Immature natural killer cell (primary cell): Measurements from ENCODE around the gene APMAP. TPM values are rescaled to one million over a fixed set of nuclear protein-coding genes. Genes with fewer than 3 reads are reported as not detected.

Experiments
- DNase-seq, 3 donors: peaks; one replicate each; pipeline ENCODE4 v3.0.0; 2022; ENCODE audit warnings: mixed read lengths in 1 of 3
- H3K27ac Mint-ChIP-seq, 6 donors: one replicate each; pipeline ENCODE4 v1.8.0; 2020; ENCODE audit warnings: mixed read lengths in 6 of 6, mild to moderate bottlenecking in 5 of 6, inconsistent platforms in 4 of 6, moderate library complexity in 3 of 6
- H3K27me3 Mint-ChIP-seq, 3 donors: one replicate each; pipeline ENCODE4 v1.8.0; 2020 to 2021; ENCODE audit warnings: low read depth in 3 of 3, mild to moderate bottlenecking in 3 of 3, mixed read lengths in 3 of 3, moderate library complexity in 3 of 3, inconsistent platforms in 1 of 3
- H3K36me3 Mint-ChIP-seq, 3 donors: one replicate each; pipeline ENCODE4 v1.8.0; 2020; ENCODE audit warnings: mixed read lengths in 3 of 3, inconsistent platforms in 2 of 3, mild to moderate bottlenecking in 2 of 3
- H3K4me1 Mint-ChIP-seq, 2 donors: one replicate each; pipeline ENCODE4 v1.8.0; 2020; ENCODE audit warnings: inconsistent platforms in 2 of 2, mild to moderate bottlenecking in 2 of 2, mixed read lengths in 2 of 2, moderate library complexity in 1 of 2
- H3K4me3 Mint-ChIP-seq, 5 donors: one replicate each; pipeline ENCODE4 v1.8.0; 2020; ENCODE audit warnings: mild to moderate bottlenecking in 5 of 5, mixed read lengths in 5 of 5, inconsistent platforms in 3 of 5, moderate library complexity in 3 of 5
- H3K9me3 Mint-ChIP-seq, 6 donors: one replicate each; pipeline ENCODE4 v1.8.0; 2020; ENCODE audit warnings: mild to moderate bottlenecking in 6 of 6, mixed read lengths in 6 of 6, inconsistent platforms in 4 of 6, moderate library complexity in 3 of 6
- polyA plus RNA-seq, 3 donors: library from polyadenylated mRNA; unstranded; fragments of 300-500 nt; fragmentation: Illumina TruSeq; gene quantifications; one replicate each; pipeline ENCODE4 v1.2.3, GENCODE V29; 2021

The APMAP gene
- polyA plus RNA-seq, result 1,000 to 10,000 TPM in 1 of 3 donors, 100 to 1,000 TPM in 2; 649 to 1,111 (median 667) TPM

GRCh38 chr20:24992487-24993205 lies at the start of gene APMAP:
TSS of gene APMAP (minus strand) at chr20:24992751. CDS start at chr20:24992688, 63 bp downstream.
- Mint-ChIP-seq H3K27me3 (peaks cover 10 to 39% (median 24%) of the 10 kb centered on the region in 3 donors), H3K4me3 (peak within 1 kb of the TSS; percentile 91 to 100 (median 99)), H3K9me3 (no peaks in the 10 kb centered on the region), H3K27ac (peak within 1 kb of the TSS; percentile 95 to 100 (median 98)), H3K4me1 (peaks cover 67 to 72% of the 10 kb centered on the region in 2 donors), H3K36me3 (peaks cover 0 to 12% (median 3%) of the 10 kb centered on the region in 3 donors)
- DNase-seq, result peak; percentile 98 to 99 (median 99)

GRCh38 chr20:25041813-25042530 lies 49.4 kb upstream of the APMAP start:
- Mint-ChIP-seq H3K27me3 (peaks cover 0 to 2% (median 0%) of the 10 kb centered on the region in 3 donors), H3K4me1 (peaks cover 56 to 57% of the 10 kb centered on the region in 2 donors), H3K9me3 (no peaks in the 10 kb centered on the region), H3K4me3 (peak overlapping the region in 4 of 5 donors; percentile 13 to 59 (median 52)), H3K36me3 (no peaks in the 10 kb centered on the region), H3K27ac (peak overlapping the region; percentile 87 to 98 (median 96))
- DNase-seq, result no peak

- DNase-seq, result no peak
- Mint-ChIP-seq H3K27me3 (peaks cover 0 to 2% (median 0%) of the 10 kb centered on the region in 3 donors), H3K4me1 (peaks cover 71 to 72% of the 10 kb centered on the region in 2 donors), H3K4me3 (no peak overlapping the region), H3K27ac (peak overlapping the region in 5 of 6 donors; percentile 46 to 86 (median 74)), H3K9me3 (no peaks in the 10 kb centered on the region), H3K36me3 (no peaks in the 10 kb centered on the region)
Observed at GRCh38 chr20:25040438-25040831, 47.9 kb upstream of the APMAP start.

GRCh38 chr20:25039697-25040437 lies 47.3 kb upstream of the APMAP start:
- Mint-ChIP-seq H3K27ac (peak overlapping the region; percentile 46 to 86 (median 74)), H3K4me3 (no peak overlapping the region), H3K36me3 (no peaks in the 10 kb centered on the region)

GRCh38 chr20:25038591-25039015 lies 46.1 kb upstream of the APMAP start:
- H3K36me3 Mint-ChIP-seq, result no peaks in the 10 kb centered on the region
- peaks cover 0 to 3% (median 0%) of the 10 kb centered on the region in 3 donors for H3K27me3 Mint-ChIP-seq
- H3K9me3 Mint-ChIP-seq, result no peaks in the 10 kb centered on the region
- DNase-seq, result no peak
- peak overlapping the region in 5 of 6 donors; percentile 13 to 90 (median 69) for H3K27ac Mint-ChIP-seq
- H3K4me1 Mint-ChIP-seq, result peaks cover 75 to 79% of the 10 kb centered on the region in 2 donors
- no peak overlapping the region for H3K4me3 Mint-ChIP-seq

More at GRCh38 chr20:25039697-25040437, 47.3 kb upstream of the APMAP start:
- Mint-ChIP-seq H3K9me3 (no peaks in the 10 kb centered on the region), H3K27me3 (peaks cover 0 to 2% (median 0%) of the 10 kb centered on the region in 3 donors), H3K4me1 (peaks cover 73 to 75% of the 10 kb centered on the region in 2 donors)
- DNase-seq, result no peak

GRCh38 chr20:25038103-25038410 lies 45.5 kb upstream of the APMAP start:
- peaks cover 69 to 80% of the 10 kb centered on the region in 2 donors for H3K4me1 Mint-ChIP-seq
- H3K9me3 Mint-ChIP-seq, result no peaks in the 10 kb centered on the region
- peak overlapping the region; percentile 73 to 90 (median 84) for H3K27ac Mint-ChIP-seq
- DNase-seq, result no peak
- H3K36me3 Mint-ChIP-seq, result no peaks in the 10 kb centered on the region
- H3K27me3 Mint-ChIP-seq, result peaks cover 0 to 3% (median 0%) of the 10 kb centered on the region in 3 donors
- peak overlapping the region in 1 of 5 donors; percentile 65 for H3K4me3 Mint-ChIP-seq

GRCh38 chr20:25037288-25038102 lies 44.9 kb upstream of the APMAP start:
- Mint-ChIP-seq H3K27me3 (peaks cover 0 to 2% (median 0%) of the 10 kb centered on the region in 3 donors), H3K36me3 (no peaks in the 10 kb centered on the region), H3K4me1 (peaks cover 64 to 80% of the 10 kb centered on the region in 2 donors), H3K9me3 (no peaks in the 10 kb centered on the region), H3K4me3 (peak overlapping the region in 3 of 5 donors; percentile 10 to 65 (median 12)), H3K27ac (peak overlapping the region; percentile 73 to 90 (median 84))
- DNase-seq, result peak in 2 of 3 donors; percentile 22 to 40

GRCh38 chr20:25036331-25036936 lies 43.9 kb upstream of the APMAP start:
- Mint-ChIP-seq H3K27me3 (peaks cover 0 to 2% (median 0%) of the 10 kb centered on the region in 3 donors), H3K9me3 (no peaks in the 10 kb centered on the region), H3K4me3 (peak overlapping the region; percentile 3 to 51 (median 29)), H3K36me3 (no peaks in the 10 kb centered on the region), H3K27ac (peak overlapping the region; percentile 77 to 90 (median 84)), H3K4me1 (peaks cover 55 to 73% of the 10 kb centered on the region in 2 donors)
- no peak for DNase-seq

GRCh38 chr20:25035921-25036320 lies 43.4 kb upstream of the APMAP start:
- no peak for DNase-seq
- Mint-ChIP-seq H3K27me3 (peaks cover 0 to 2% (median 0%) of the 10 kb centered on the region in 3 donors), H3K4me1 (peaks cover 53 to 75% of the 10 kb centered on the region in 2 donors), H3K36me3 (no peaks in the 10 kb centered on the region), H3K27ac (peak overlapping the region; percentile 77 to 90 (median 84)), H3K4me3 (peak overlapping the region; percentile 7 to 68 (median 29)), H3K9me3 (no peaks in the 10 kb centered on the region)

GRCh38 chr20:25033924-25034300 lies 41.4 kb upstream of the APMAP start:
- Mint-ChIP-seq H3K4me3 (no peak overlapping the region), H3K27ac (peak overlapping the region in 2 of 6 donors; percentile 1 to 63), H3K4me1 (peaks cover 47 to 72% of the 10 kb centered on the region in 2 donors), H3K36me3 (peaks cover 0 to 14% (median 5%) of the 10 kb centered on the region in 3 donors), H3K9me3 (no peaks in the 10 kb centered on the region), H3K27me3 (peaks cover 0 to 2% (median 0%) of the 10 kb centered on the region in 3 donors)
- DNase-seq, result no peak

- no peak for DNase-seq
- Mint-ChIP-seq H3K4me3 (peak overlapping the region in 1 of 5 donors; percentile 38), H3K9me3 (no peaks in the 10 kb centered on the region), H3K4me1 (peaks cover 43 to 71% of the 10 kb centered on the region in 2 donors), H3K27me3 (peaks cover 0 to 2% (median 0%) of the 10 kb centered on the region in 3 donors), H3K27ac (peak overlapping the region in 3 of 6 donors; percentile 66 to 74 (median 67)), H3K36me3 (peaks cover 0 to 16% (median 5%) of the 10 kb centered on the region in 3 donors)
Observed at GRCh38 chr20:25033265-25033923, 40.8 kb upstream of the APMAP start.
